HepG2 (cell line): ENCODE data around the gene NCMAP. TPM values are rescaled to one million over a fixed set of nuclear protein-coding genes. Genes with fewer than 3 reads are reported as not detected.

Experiments used
- CBFB ChIP-seq: sonication (generic); formaldehyde crosslinking; IDR thresholded peaks from 2 replicates; pipeline ENCODE4 v1.4.0; 2020; ENCODE audit warnings: missing genetic modification reagents
- FOXA1 ChIP-seq, 2 experiments: fragments of 450-650 bp in 1 of 2; sonication (generic) in 1 of 2; formaldehyde crosslinking in 1 of 2; IDR thresholded peaks; 2 replicates each; pipeline versions ENCODE4 v1.4.0 to v1.6.1; 2016 to 2020; ENCODE audit warnings: missing genetic modification reagents in 1 of 2
- HHEX ChIP-seq: IDR thresholded peaks from 2 replicates; pipeline ENCODE4 v1.6.1; 2016; ENCODE audit warnings: control low read depth
- ISL2 ChIP-seq: sonication (generic); formaldehyde crosslinking; IDR thresholded peaks from 2 replicates; pipeline ENCODE4 v1.5.0; 2020; ENCODE audit warnings: missing genetic modification reagents
- KMT2B ChIP-seq: IDR thresholded peaks from 2 replicates; pipeline ENCODE4 v1.6.1; 2016; ENCODE audit warnings: missing genetic modification reagents, missing compliant biosample characterization
- MIXL1 ChIP-seq: IDR thresholded peaks from 2 replicates; pipeline ENCODE4 v1.6.1; 2016
- PHF21A ChIP-seq: sonication (generic); formaldehyde crosslinking; IDR thresholded peaks from 2 replicates; pipeline ENCODE4 v1.5.0; 2020; ENCODE audit warnings: mild to moderate bottlenecking, missing genetic modification reagents
- RAD21 ChIP-seq: fragments of 450-650 bp; formaldehyde crosslinking; IDR thresholded peaks from 2 replicates; pipeline ENCODE4 v1.5.0; 2020; ENCODE audit warnings: mild to moderate bottlenecking
- RFX3 ChIP-seq: IDR thresholded peaks from 2 replicates; pipeline ENCODE4 v1.6.1; 2016; ENCODE audit warnings: missing biosample characterization, missing genetic modification reagents
- RFXANK ChIP-seq: IDR thresholded peaks from 2 replicates; pipeline ENCODE4 v1.6.1; 2016
- SPEN ChIP-seq: sonication (generic); formaldehyde crosslinking; IDR thresholded peaks from 2 replicates; pipeline ENCODE4 v1.5.1; 2020; ENCODE audit warnings: low read depth, mild to moderate bottlenecking, missing genetic modification reagents
- ZBTB21 ChIP-seq: sonication (generic); formaldehyde crosslinking; IDR thresholded peaks from 2 replicates; pipeline ENCODE4 v1.4.0; 2020; ENCODE audit warnings: missing genetic modification reagents
- ZEB1 ChIP-seq: IDR thresholded peaks from 2 replicates; pipeline ENCODE4 v1.6.1; 2012; ENCODE audit warnings: mild to moderate bottlenecking, low read depth, inconsistent platforms; ENCODE audit not compliant: insufficient replicate concordance
- ZFYVE20 ChIP-seq: sonication (generic); formaldehyde crosslinking; IDR thresholded peaks from 2 replicates; pipeline ENCODE4 v1.8.0; 2023; ENCODE audit warnings: low read depth, mild to moderate bottlenecking, moderate library complexity, missing genetic modification reagents, borderline replicate concordance
- ZNF34 ChIP-seq: sonication (generic); formaldehyde crosslinking; IDR thresholded peaks from 2 replicates; pipeline ENCODE4 v1.4.0; 2020; ENCODE audit warnings: mild to moderate bottlenecking, missing genetic modification reagents, borderline replicate concordance
- ZNF510 ChIP-seq: sonication (generic); formaldehyde crosslinking; IDR thresholded peaks from 2 replicates; pipeline ENCODE4 v1.4.0; 2020; ENCODE audit warnings: low read depth, mild to moderate bottlenecking, missing genetic modification reagents
- ZNF768 ChIP-seq: sonication (generic); formaldehyde crosslinking; IDR thresholded peaks from 2 replicates; pipeline ENCODE4 v1.4.0; 2020; ENCODE audit warnings: missing genetic modification reagents
- ZNF83 ChIP-seq: sonication (generic); formaldehyde crosslinking; IDR thresholded peaks from 2 replicates; pipeline ENCODE4 v1.4.0; 2020; ENCODE audit warnings: missing genetic modification reagents, mild to moderate bottlenecking, borderline replicate concordance
- polyA plus RNA-seq, 8 experiments: library from polyadenylated mRNA; depleted of rRNA in 3 of 8; stranded (reverse) in 7 of 8; unstranded in 1 of 8; fragments of >200 nt; fragmentation: Illumina TruSeq in 4 of 8; extraction: Trizol in 4 of 8; gene quantifications; 2 replicates each; pipeline versions ENCODE4 v1.2.1 to v1.2.3, GENCODE V29; 2011 to 2016; ENCODE audit warnings: low read depth in 4 of 8, missing spikeins in 1 of 8, mixed read lengths in 1 of 8; ENCODE audit not compliant: insufficient read depth in 1 of 8
- total RNA-seq, 5 experiments: library from RNA; depleted of rRNA; stranded (reverse); fragments of >200 nt; fragmentation: Illumina TruSeq; extraction: Trizol; gene quantifications; 2 replicates each; pipeline ENCODE4 v1.2.3, GENCODE V29; 2016; ENCODE audit warnings: low read depth in 1 of 5
- TF ChIP-seq, protein P1 (sequence below): sonication (generic); formaldehyde crosslinking; IDR thresholded peaks from 2 replicates; pipeline ENCODE4 v1.4.0; 2020; ENCODE audit warnings: missing genetic modification reagents
- TF ChIP-seq, protein P2 (sequence below): sonication (generic); formaldehyde crosslinking; IDR thresholded peaks from 2 replicates; pipeline ENCODE4 v1.8.1; 2022; ENCODE audit warnings: low read depth, mild to moderate bottlenecking, missing genetic modification reagents
- TF ChIP-seq, protein P3 (sequence below), 2 experiments: sonication (generic) in 1 of 2; formaldehyde crosslinking in 1 of 2; IDR thresholded peaks; 2 replicates each; pipeline versions ENCODE4 v1.4.0 to v1.6.1; 2018 to 2020; ENCODE audit warnings: missing genetic modification reagents in 2 of 2, borderline replicate concordance in 1 of 2, low read depth in 1 of 2, mild to moderate bottlenecking in 1 of 2, missing biosample characterization in 1 of 2

The NCMAP gene
- total and polyA plus RNA-seq, 2 of the 13 experiments (the other 11 are each of a cell fraction or from before 2014, with no cell fraction given) = 2.7 to 20.0 TPM

DNA sequence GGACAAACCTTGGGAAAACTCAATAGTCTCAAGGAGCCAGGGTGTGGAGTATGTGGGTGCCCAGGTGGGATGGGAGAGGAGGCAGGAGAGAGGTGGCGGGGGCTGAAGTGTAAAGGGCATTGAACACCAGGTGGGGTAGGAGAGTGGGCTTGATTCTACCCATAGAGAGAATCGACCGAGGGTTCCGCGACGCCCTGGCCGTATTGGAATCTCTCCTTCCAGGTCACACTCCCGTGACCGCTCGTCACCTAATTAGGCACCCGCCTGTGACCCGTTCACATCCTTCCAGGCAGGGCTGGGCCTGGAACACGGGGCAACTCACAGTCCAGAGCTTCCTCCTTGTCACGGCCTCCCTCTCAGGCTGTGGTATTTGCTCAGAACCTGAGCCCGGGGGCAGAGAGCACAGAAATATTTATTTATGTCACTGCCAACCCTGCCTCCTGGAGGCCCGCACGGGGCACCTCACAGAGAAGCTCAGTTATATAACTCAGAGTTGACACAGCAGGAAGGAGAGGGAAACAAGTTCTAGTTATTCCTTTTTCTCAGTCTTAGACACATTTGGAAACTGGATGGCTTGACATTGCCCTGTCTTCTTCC lies 12.0 kb downstream of the NCMAP start (continued):
- TF ChIP-seq FOXA1 (IDR thresholded peaks at IDR 0.05) (no peak), FOXA1 (CRISPR knock-in tag; IDR thresholded peaks at IDR 0.05) (peak; percentile 86), ISL2 (CRISPR knock-in tag) (peak; percentile 89), MIXL1 (CRISPR knock-in tag) (peak; percentile 90), ZNF34 (CRISPR knock-in tag) (no peak), RFX3 (CRISPR knock-in tag) (0 out of 2 replicates have a peak, but pooled peaks have one; percentile 23), ZBTB21 (CRISPR knock-in tag) (peak; percentile 33; the same call in 1 of the 2 replicates), SPEN (CRISPR knock-in tag) (peak; percentile 54), KMT2B (CRISPR knock-in tag) (peak; percentile 68; the same call in 1 of the 2 replicates), ZNF768 (CRISPR knock-in tag) (no peak), CBFB (CRISPR knock-in tag) (peak; percentile 71; the same call in 1 of the 2 replicates), HHEX (CRISPR knock-in tag) (0 out of 2 replicates have a peak, but pooled peaks have one; percentile 34), ZEB1 (peak; percentile 55), ZNF510 (no peak), PHF21A (CRISPR knock-in tag) (peak; percentile 95), RFXANK (peak; percentile 42; the same call in 1 of the 2 replicates), ZNF83 (no peak), ZFYVE20 (CRISPR knock-in tag) (no peak), RAD21 (peak; percentile 75)
- TF ChIP-seq, protein P1, sequence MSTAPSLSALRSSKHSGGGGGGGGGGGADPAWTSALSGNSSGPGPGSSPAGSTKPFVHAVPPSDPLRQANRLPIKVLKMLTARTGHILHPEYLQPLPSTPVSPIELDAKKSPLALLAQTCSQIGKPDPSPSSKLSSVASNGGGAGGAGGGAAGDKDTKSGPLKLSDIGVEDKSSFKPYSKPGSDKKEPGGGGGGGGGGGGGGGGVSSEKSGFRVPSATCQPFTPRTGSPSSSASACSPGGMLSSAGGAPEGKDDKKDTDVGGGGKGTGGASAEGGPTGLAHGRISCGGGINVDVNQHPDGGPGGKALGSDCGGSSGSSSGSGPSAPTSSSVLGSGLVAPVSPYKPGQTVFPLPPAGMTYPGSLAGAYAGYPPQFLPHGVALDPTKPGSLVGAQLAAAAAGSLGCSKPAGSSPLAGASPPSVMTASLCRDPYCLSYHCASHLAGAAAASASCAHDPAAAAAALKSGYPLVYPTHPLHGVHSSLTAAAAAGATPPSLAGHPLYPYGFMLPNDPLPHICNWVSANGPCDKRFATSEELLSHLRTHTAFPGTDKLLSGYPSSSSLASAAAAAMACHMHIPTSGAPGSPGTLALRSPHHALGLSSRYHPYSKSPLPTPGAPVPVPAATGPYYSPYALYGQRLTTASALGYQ = peak; percentile 77
- TF ChIP-seq, protein P2, sequence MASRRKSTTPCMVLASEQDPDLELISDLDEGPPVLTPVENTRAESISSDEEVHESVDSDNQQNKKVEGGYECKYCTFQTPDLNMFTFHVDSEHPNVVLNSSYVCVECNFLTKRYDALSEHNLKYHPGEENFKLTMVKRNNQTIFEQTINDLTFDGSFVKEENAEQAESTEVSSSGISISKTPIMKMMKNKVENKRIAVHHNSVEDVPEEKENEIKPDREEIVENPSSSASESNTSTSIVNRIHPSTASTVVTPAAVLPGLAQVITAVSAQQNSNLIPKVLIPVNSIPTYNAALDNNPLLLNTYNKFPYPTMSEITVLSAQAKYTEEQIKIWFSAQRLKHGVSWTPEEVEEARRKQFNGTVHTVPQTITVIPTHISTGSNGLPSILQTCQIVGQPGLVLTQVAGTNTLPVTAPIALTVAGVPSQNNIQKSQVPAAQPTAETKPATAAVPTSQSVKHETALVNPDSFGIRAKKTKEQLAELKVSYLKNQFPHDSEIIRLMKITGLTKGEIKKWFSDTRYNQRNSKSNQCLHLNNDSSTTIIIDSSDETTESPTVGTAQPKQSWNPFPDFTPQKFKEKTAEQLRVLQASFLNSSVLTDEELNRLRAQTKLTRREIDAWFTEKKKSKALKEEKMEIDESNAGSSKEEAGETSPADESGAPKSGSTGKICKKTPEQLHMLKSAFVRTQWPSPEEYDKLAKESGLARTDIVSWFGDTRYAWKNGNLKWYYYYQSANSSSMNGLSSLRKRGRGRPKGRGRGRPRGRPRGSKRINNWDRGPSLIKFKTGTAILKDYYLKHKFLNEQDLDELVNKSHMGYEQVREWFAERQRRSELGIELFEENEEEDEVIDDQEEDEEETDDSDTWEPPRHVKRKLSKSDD (CRISPR knock-in tag) = 0 out of 2 replicates have a peak, but pooled peaks have one; percentile 51
- TF ChIP-seq, protein P3, sequence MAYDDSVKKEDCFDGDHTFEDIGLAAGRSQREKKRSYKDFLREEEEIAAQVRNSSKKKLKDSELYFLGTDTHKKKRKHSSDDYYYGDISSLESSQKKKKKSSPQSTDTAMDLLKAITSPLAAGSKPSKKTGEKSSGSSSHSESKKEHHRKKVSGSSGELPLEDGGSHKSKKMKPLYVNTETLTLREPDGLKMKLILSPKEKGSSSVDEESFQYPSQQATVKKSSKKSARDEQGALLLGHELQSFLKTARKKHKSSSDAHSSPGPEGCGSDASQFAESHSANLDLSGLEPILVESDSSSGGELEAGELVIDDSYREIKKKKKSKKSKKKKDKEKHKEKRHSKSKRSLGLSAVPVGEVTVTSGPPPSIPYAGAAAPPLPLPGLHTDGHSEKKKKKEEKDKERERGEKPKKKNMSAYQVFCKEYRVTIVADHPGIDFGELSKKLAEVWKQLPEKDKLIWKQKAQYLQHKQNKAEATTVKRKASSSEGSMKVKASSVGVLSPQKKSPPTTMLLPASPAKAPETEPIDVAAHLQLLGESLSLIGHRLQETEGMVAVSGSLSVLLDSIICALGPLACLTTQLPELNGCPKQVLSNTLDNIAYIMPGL (CRISPR knock-in tag; IDR thresholded peaks at IDR 0.05; ENCODE audit: borderline replicate concordance in 1 of 2, low read depth in 1 of 2) = peak; percentile 37 to 76; a peak in 2 of 4 replicates
